Measurements from ENCODE around the gene SUCLG2.

DNA sequence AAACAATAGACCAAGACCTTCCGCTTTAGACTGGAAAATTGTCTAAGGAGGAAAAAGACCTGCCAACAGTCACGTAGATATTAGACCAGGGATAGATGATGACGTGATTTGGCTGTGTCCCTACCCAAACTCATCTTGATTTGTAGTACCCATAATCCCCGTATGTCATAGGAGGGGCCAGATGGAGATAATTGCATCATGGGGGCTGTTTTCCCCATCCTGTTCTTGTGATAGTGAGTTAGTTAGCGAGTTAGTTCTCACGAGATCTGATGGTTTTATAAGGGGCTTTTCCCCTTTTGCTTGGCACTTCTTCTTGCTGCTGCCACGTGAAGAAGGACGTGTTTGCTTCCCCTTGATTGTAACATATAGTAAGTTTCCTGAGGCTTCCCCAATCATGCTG, 31.7 kb upstream of the SUCLG2 start:
- TF ChIP-seq, protein P1, sequence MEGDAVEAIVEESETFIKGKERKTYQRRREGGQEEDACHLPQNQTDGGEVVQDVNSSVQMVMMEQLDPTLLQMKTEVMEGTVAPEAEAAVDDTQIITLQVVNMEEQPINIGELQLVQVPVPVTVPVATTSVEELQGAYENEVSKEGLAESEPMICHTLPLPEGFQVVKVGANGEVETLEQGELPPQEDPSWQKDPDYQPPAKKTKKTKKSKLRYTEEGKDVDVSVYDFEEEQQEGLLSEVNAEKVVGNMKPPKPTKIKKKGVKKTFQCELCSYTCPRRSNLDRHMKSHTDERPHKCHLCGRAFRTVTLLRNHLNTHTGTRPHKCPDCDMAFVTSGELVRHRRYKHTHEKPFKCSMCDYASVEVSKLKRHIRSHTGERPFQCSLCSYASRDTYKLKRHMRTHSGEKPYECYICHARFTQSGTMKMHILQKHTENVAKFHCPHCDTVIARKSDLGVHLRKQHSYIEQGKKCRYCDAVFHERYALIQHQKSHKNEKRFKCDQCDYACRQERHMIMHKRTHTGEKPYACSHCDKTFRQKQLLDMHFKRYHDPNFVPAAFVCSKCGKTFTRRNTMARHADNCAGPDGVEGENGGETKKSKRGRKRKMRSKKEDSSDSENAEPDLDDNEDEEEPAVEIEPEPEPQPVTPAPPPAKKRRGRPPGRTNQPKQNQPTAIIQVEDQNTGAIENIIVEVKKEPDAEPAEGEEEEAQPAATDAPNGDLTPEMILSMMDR (conservative IDR thresholded peaks at IDR 0.05 in 1 of 2, IDR thresholded peaks at IDR 0.05 in 1 of 2; ENCODE audit: extremely low read depth in 1 of 2, insufficient read depth in 1 of 2, low read depth in 1 of 2, low read length in 2 of 2), result no peak
- TF ChIP-seq EZH2 (IDR thresholded peaks at IDR 0.05; ENCODE audit: borderline replicate concordance, low read length), result no peak
